GM12865 (cell line): Measurements from ENCODE around the gene TEDC1.

Experiments used
- DNase-seq: peaks from one replicate; pipeline ENCODE4 v3.0.0; 2010; ENCODE audit warnings: low read depth
- H3K4me3 ChIP-seq: 2 replicates; pipeline ENCODE4 v1.5.1; 2011; ENCODE audit warnings: mild to moderate bottlenecking, low read depth, low read length, control low read depth
- CTCF ChIP-seq: IDR thresholded peaks from 2 replicates; pipeline ENCODE4 v1.5.1; 2011; ENCODE audit warnings: low read length, control low read depth, low read depth, inconsistent platforms; ENCODE audit not compliant: insufficient read depth; ENCODE audit errors: missing control alignments

TEDC1 gene

GRCh38 chr14:105458571-105458970 is 32.5 kb upstream of the TEDC1 start:
- DNase-seq, result no peak
- TF ChIP-seq CTCF, result no peak
- H3K4me3 ChIP-seq, result no peak overlapping the region

DNA sequence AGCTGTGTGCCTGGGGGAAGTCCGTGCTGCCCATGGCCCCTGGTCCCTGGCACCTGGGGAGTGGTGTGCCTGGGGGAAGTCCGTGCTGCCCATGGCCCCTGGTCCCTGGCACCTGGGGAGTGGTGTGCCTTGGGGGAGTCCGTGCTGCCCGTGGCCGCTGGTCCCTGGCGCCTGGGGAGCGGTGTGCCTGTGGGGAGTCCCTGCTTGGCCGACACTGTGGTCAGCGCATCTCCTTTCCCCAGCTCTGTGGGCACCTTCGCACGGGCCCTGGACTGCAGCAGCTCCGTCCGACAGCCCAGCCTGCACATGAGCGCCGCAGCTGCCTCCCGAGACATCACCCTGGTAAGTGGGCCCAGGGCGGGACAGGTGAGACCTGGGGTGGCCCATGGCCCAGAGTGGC is 30.9 kb upstream of the TEDC1 start:
- no peak for DNase-seq
- no peak overlapping the region for H3K4me3 ChIP-seq
- no peak for TF ChIP-seq CTCF

- H3K4me3 ChIP-seq, result no peak overlapping the region
- TF ChIP-seq CTCF, result no peak
- DNase-seq, result no peak
Observed at GRCh38 chr14:105460616-105461015, 30.4 kb upstream of the TEDC1 start.

- no peak overlapping the region for H3K4me3 ChIP-seq
- TF ChIP-seq CTCF, result no peak
- DNase-seq, result no peak
Observed at GRCh38 chr14:105461903-105462302, 29.1 kb upstream of the TEDC1 start.

- TF ChIP-seq CTCF, result no peak
- DNase-seq, result no peak
- H3K4me3 ChIP-seq, result no peak overlapping the region
Observed at GRCh38 chr14:105464501-105464900, 26.5 kb upstream of the TEDC1 start.

- H3K4me3 ChIP-seq, result no peak overlapping the region
- no peak for DNase-seq
- no peak for TF ChIP-seq CTCF
Observed at GRCh38 chr14:105465209-105466031, 25.6 kb upstream of the TEDC1 start.
